SU-DHL-6 (cell line): ENCODE measurements around the gene SNTB2.

Source experiments
- CTCF ChIP-seq: fragments of 200-600 bp; sonication (generic); IDR thresholded peaks from one replicate; pipeline ENCODE4 v1.5.1; 2017; ENCODE audit warnings: antibody characterized with exemption, mild to moderate bottlenecking, low read length, moderate library complexity; ENCODE audit not compliant: insufficient read depth, poor library complexity, severe bottlenecking
- EZH2phosphoT487 ChIP-seq: fragments of 200-600 bp; sonication (generic), shearing (Covaris generic); conservative IDR thresholded peaks from 2 replicates; pipeline ENCODE4 v1.6.1; 2018; ENCODE audit warnings: mild to moderate bottlenecking, antibody characterized with exemption, low read length, moderate library complexity, mixed read lengths

GRCh38 chr16:69328854-69329316 is 141.9 kb downstream of the SNTB2 start:
- no peak for TF ChIP-seq CTCF
- TF ChIP-seq EZH2phosphoT487 = no peak
